Endometrium (tissue), 2 donors: Measurements from ENCODE around the gene TEDC1.

Experiments used
- FAIRE-seq: peaks from 2 replicates; lab custom pipeline; 2012; peaks lifted over from hg19 to GRCh38; lab: Jason Lieb, UNC
- donor health status: control.
- donor health status: control.

TEDC1 gene

GRCh38 chr14:105526776-105527380, 35.8 kb downstream of the TEDC1 start:
- FAIRE-seq = no peak

DNA sequence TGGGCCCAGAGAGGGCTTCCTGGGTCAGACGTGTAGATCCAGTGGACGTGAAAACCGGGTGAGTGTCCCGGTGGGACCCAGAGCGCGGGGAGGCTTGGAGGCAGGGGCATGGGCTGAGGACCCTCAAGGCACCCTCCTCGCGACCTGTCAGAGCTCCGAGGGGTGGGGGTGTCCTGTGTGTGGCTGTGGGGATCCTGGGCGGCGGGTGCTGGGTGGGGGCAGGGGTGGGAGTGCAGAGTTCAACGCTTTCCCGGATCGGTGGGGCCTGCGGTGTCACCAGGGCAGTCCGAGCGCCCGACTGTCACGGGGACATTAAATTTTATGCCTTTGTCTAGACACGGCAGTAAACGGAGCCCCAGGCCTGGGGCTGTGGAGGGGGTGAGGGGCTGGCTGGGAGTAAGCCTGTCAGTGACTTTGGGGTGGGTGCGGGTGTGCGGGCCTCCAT, 36.4 kb downstream of the TEDC1 start:
- no peak for FAIRE-seq

GRCh38 chr14:105527826-105528585, 37.0 kb downstream of the TEDC1 start:
- no peak for FAIRE-seq

GRCh38 chr14:105528586-105529318, 37.7 kb downstream of the TEDC1 start:
- no peak for FAIRE-seq

- FAIRE-seq = no peak
Observed at GRCh38 chr14:105529319-105529568, 38.2 kb downstream of the TEDC1 start.

DNA sequence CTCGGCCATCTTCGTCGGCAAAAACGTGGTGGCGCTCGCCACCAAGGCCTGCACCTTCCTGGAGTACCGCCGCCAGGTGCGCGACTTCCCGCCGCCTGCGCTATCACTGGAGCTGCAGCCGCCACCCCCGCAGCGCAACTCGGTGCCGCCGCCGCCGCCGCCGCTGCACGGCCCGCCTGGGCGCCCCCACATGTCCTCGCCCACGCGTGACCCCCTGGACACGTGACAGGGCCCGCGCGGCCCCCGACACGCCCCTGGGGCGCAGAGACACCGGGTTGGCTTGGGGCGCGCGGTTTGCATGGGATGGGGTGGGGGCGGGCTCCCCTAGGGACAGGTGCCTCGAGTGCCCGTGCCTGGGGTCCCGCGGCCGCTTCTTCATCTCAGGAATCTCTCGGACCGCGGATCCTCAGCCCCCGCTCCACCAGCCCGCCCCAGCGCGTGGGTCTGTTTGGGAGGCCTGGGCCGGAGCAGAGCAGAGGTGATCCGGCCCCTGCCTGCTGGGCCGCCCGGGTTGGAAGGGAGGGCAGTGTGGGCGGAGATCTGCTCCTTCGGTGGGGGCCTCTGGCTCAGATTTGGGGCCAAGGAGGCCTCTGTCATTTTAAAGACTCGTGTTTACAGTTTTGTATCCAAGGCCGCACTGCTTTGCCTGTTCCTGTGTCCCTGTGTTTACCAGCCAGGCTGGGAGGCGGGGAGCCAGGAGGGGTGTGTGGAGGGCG, 38.7 kb downstream of the TEDC1 start:
- no peak for FAIRE-seq

DNA sequence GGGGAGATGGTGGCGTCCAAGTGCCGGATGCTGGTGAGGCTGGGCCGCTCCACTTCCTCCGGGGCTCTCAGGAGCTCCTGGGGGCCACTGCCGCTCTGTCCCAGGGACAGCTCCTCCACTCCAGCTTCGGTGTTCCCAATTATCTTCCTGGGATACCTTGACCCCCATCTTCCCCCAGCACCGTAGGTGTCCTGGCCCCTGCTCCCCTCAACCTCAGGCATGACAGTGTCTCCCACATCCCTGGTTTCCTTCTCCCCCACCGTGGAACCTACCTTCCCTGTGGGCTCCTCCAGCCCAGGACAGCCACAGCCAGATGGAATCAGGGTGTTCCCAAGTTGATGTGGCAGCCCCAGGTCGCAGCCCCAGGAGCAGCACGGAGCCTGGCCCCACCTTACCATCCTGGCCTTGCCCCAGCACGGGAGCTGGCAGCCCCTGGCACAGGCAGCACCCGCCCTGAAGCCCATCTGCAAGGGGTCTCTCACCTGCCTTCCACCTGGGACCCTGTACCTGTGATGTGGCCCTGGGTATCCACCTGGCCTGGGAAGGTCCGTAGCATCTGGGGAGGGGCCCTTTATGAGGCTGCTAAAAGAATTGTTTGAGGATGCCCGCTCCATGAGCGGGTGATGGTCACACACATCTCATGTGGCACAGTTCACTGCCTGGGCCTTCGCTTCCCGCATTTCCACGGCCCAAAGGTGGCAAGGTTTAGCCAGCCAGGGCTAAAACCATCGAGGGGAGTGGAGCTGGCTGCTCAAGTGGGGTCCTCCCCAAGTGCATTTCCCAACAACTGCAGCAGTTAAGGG, 39.4 kb downstream of the TEDC1 start:
- no peak for FAIRE-seq

GRCh38 chr14:105531088-105531893, 40.2 kb downstream of the TEDC1 start:
- FAIRE-seq = no peak

- FAIRE-seq = no peak
Observed at GRCh38 chr14:105531894-105532623, 41.0 kb downstream of the TEDC1 start.

- no peak for FAIRE-seq
Observed at GRCh38 chr14:105532735-105533141, 41.7 kb downstream of the TEDC1 start.

DNA sequence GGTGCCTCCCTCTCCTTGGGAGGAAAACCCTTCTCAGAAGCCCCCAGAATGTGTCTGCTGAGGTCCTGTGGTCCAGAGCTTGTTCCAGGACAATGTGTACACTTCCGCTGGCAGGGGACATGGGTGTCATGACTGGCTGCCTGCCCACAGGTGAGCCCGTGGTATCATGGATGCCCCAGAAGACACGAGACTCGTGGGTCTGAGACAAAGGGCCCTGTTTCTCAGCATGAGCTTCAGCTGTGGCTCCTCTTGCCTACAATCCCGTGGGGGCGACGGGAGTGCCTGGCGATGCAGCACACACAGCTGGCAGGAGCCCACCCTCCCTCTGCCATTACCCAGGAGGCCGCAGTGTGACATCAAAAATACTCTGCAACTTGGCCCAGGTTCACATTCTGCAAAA, 42.3 kb downstream of the TEDC1 start:
- no peak for FAIRE-seq

DNA sequence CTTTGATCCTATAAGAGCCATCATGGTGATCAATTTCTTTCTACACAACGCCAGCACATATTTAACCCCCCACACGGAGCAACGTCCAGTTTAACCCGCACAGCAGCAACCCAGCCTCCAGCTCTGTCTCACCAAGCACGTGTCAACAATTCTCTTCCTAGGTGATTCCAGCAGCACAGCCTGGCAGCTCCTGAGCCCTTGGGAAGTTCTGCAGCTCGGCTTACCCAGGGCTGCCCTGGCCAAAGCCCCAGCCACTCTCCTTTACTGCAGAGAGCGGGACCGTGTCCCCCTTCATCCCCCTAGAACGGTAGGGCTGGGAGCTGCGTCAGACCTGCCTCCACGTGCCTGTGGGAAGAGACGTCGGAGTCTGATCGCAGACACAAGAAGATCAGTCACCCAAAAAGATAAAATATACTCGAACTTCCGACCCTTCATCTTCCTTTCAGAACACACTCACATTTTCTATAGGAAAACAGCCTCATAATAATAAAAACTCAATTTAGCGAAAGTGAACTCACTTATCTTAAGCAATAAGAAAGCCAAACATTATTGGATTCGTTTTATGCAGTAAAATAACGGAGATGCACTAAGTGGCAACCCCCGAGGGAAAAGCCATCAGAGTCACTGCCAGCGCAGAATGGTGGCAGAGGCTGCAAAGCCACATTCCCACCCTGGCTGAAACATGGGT, 42.9 kb downstream of the TEDC1 start:
- no peak for FAIRE-seq

- FAIRE-seq = no peak
Observed at GRCh38 chr14:105534586-105534985, 43.5 kb downstream of the TEDC1 start.

DNA sequence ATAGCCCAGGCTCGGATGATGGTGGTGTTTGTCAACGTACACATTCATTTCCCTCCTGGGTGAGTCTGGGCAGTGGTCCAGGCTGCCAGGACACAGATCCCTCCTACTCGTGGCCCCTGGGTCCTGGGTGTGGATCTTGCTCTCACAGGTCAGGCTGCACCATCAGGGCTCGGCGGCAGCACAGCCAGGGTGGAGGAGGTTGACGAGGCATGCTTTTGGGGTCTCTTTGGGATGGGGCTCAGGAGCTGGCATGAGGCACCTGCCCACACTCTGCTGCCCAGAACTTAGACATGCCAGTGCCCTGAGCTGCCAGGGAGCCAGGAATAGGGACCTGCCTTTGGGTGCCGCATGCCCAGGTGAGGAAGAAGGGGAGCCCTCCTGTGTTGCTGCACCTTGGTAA, 45.0 kb downstream of the TEDC1 start:
- FAIRE-seq = no peak

- no peak for FAIRE-seq
Observed at GRCh38 chr14:105536691-105537579, 45.9 kb downstream of the TEDC1 start.

- no peak for FAIRE-seq
Observed at GRCh38 chr14:105537580-105538474, 46.8 kb downstream of the TEDC1 start.

- no peak for FAIRE-seq
Observed at GRCh38 chr14:105538481-105539049, 47.5 kb downstream of the TEDC1 start.
